ENCODE data around the gene PROS1.

The PROS1 gene

DNA sequence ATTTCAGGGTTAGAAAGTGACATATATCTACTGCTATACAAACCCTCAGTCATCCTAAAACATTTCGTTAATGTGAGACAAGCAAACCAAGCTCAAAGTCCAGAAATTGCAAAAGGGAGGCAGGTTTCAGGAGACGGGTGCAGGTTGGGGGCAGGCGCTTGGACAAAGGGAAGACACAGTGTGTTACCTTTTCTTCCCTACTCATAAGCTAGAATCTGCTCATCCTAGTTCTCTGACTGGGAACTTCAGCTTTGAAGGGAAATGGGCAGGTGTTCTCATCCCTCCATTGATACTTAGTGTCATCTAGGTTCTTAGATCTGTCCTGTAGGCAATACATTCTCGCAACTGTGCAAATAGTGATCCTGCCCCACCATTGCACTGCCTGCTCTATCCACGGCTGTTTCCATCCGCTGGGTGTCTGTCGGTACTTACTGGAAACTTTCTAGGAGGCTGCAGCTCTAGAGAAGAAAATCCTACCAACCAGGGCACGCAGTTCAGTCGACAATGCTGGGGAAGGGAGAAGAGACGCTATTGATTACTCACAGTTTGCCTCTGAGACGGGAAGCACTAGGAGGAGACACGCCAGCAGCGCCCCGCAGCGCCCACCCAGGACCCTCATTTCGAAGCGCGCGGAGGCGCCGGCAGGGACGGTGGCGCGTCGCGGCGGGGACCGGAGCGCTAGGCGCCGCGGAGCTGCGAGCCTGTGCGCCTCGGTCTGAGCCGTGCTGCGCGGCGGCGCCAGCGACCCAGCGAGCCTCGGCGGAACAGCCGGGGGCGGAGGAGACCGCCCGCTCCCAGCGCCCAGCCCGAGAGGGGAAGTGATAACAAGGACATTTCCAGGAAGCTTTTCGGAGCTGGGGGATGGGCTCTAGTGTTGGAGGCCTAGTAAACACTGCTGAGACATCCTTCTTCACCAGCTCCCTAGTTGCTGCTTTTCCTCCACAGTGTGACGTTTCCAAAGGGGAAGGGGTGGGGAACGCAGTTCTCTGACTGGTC, at the start of gene PROS1:
Gene PROS1 (minus strand): TSS at position 766 of the 996 bp plus-strand sequence. CDS start 147 bp downstream, at position 619.
- H3K27me3 Mint-ChIP-seq = peaks cover 16% of the 10 kb centered on the region
- H3K4me3 Mint-ChIP-seq = peak within 1 kb of the TSS; percentile 79
- ATAC-seq = peak; percentile 92
- peak; percentile 58 for DNase-seq
- H3K4me1 Mint-ChIP-seq = peaks cover 11% of the 10 kb centered on the region
- H3K9me3 Mint-ChIP-seq = no peaks in the 10 kb centered on the region
- peak within 1 kb of the TSS; percentile 52 for H3K27ac Mint-ChIP-seq
- H3K36me3 Mint-ChIP-seq (ENCODE audit: low read depth) = no peaks in the 10 kb centered on the region

DNA sequence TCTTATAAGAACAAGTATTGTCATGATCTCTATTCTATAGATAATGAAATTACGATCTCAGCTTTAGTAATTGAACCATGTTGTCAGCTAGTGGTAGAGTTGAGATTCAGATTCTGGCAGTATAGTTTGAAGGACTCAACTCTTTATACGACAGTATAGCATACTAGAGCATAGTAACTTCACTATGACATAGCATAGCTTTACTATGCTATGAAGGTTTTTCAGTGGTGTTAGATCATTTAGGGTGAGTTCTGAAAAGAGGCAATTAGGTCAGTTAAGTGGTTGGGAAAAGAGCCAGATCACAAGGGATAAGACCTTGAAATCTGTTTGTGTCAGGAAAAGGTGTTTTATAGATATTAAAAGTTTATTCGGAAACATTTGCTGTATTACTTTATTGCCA, 46.6 kb upstream of the PROS1 start:
- no peak overlapping the region for H3K4me3 Mint-ChIP-seq

DNA sequence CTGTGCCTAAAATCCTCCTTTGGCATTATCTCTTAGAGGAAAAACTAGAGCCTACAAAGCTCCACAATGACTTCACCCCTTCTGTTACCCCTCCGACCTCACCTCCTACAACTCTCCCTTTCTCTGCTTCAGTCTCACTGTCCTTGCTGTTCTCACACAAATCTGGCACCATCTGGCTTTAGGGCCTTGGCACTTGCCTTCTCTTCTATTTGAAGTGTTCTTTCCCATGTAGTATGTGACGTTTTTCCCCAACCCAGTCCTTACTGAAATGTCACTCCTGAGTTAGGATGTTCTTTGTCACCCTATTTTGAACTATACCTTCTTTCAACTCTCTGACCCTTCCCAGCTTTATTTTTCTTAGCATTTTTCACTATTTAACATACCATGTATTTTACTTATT, 46.0 kb upstream of the PROS1 start:
- no peak overlapping the region for H3K4me3 Mint-ChIP-seq
- H3K36me3 Mint-ChIP-seq (ENCODE audit: low read depth) = peaks cover 9% of the 10 kb centered on the region
- no peak overlapping the region for H3K27ac Mint-ChIP-seq
- H3K27me3 Mint-ChIP-seq = no peaks in the 10 kb centered on the region
- no peak for DNase-seq
- peaks cover 6% of the 10 kb centered on the region for H3K4me1 Mint-ChIP-seq
- no peak for ATAC-seq
- H3K9me3 Mint-ChIP-seq = no peaks in the 10 kb centered on the region

More for the DNA sequence above, 46.6 kb upstream of the PROS1 start:
- no peak for DNase-seq
- H3K4me1 Mint-ChIP-seq = no peaks in the 10 kb centered on the region
- no peak overlapping the region for H3K27ac Mint-ChIP-seq
- H3K9me3 Mint-ChIP-seq = no peaks in the 10 kb centered on the region
- no peak for ATAC-seq
- H3K36me3 Mint-ChIP-seq (ENCODE audit: low read depth) = peaks cover 4% of the 10 kb centered on the region
- no peaks in the 10 kb centered on the region for H3K27me3 Mint-ChIP-seq

DNA sequence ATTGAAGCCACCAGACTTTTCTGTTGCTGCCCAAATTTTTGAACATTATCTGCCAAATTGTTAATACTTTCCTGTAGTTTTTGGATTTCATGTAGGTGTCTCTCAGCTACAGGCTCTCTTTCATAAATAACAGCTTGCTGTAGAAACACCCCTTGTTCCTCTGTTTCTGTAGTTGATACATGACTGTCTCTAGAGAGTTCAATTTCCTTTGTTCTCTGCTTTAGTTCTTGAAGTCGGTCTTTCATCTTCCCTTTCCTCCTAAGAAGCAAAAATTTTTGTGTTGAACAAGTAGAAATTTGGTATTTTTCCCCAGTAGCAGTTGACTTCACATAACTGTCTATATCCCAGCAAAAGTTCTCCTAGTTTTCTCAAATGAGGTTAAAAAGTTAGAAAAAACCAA, 41.3 kb upstream of the PROS1 start:
- peaks cover 2% of the 10 kb centered on the region for H3K27me3 Mint-ChIP-seq
- peaks cover 31% of the 10 kb centered on the region for H3K4me1 Mint-ChIP-seq
- ATAC-seq (no peak), DNase-seq (no peak)
- peaks cover 24% of the 10 kb centered on the region for H3K36me3 Mint-ChIP-seq (ENCODE audit: low read depth)
- H3K4me3 Mint-ChIP-seq = no peak overlapping the region
- no peaks in the 10 kb centered on the region for H3K9me3 Mint-ChIP-seq
- no peak overlapping the region for H3K27ac Mint-ChIP-seq

DNA sequence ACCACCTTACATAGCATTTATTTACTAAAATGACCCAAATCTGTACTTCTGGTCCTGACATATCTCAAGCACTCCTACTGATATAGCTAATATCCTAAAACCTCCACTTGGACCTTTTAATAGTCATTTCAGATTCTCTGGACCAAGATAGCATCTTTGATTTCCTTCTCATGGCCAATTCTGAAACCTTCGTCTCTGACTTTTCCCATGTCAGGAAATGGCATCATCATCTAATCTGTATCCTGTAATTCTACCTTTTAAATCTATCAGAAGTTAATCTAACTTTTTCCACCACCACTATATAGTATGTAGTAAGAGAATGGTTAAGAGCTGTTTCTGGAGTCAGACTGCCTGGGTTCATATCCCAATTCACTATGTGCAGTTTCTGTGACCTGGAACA, 38.5 kb upstream of the PROS1 start:
- Mint-ChIP-seq H3K36me3 (ENCODE audit: low read depth) (peaks cover 30% of the 10 kb centered on the region), H3K4me3 (peak overlapping the region; percentile 51), H3K27ac (peak overlapping the region; percentile 82), H3K4me1 (peaks cover 47% of the 10 kb centered on the region), H3K9me3 (no peaks in the 10 kb centered on the region), H3K27me3 (peaks cover 2% of the 10 kb centered on the region)
- DNase-seq (no peak), ATAC-seq (no peak)

DNA sequence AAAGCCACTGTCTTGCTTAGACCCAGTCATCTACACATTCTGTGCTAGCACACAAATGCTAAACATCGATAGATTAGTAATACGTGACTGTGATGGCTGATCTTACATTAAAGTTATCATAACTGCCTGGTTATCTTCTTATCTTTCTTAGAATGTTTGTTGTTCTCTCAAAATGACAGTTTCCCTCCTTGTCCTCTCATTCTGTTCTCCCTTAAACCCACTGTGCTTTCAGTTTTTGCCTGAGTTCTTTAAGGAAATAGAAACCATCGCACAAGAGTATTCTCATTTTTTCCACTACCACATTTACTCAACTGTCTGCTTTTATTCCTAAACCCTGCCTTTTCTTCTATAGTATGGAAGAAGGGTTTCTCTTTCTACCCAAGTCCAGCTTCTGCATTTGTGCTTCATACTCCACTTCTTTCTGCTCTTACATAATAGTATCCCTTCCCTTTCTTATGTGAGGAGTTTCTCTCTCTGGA, 37.6 kb upstream of the PROS1 start:
- Mint-ChIP-seq H3K4me1 (peaks cover 47% of the 10 kb centered on the region), H3K27me3 (peaks cover 2% of the 10 kb centered on the region), H3K27ac (peak overlapping the region; percentile 82), H3K36me3 (ENCODE audit: low read depth) (peaks cover 32% of the 10 kb centered on the region), H3K4me3 (peak overlapping the region; percentile 51), H3K9me3 (no peaks in the 10 kb centered on the region)
- no peak for DNase-seq
- ATAC-seq = peak; percentile 89

DNA sequence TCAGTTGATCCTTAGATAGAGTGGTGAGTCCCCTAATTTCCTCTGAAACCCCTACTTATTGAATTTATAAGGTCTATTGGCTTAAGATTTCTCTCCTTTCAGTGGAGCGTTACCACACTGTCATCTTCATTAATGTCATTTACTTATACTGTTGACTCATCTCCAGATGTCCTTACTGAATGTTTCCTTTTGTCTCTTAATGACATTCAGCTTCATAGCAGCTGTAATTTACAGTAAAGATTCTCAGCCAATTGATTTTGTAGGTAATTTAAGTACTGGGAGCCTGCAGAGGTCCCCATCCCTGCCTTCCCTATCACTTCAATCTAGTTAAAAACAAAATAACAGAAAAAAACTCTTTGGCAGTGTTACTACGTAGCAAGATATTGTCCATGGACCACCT, 35.9 kb upstream of the PROS1 start:
- ATAC-seq (no peak), DNase-seq (no peak)
- peaks cover 2% of the 10 kb centered on the region for H3K27me3 Mint-ChIP-seq
- H3K4me3 Mint-ChIP-seq = no peak overlapping the region
- H3K4me1 Mint-ChIP-seq = peaks cover 41% of the 10 kb centered on the region
- no peak overlapping the region for H3K27ac Mint-ChIP-seq
- H3K9me3 Mint-ChIP-seq = no peaks in the 10 kb centered on the region
- peaks cover 26% of the 10 kb centered on the region for H3K36me3 Mint-ChIP-seq (ENCODE audit: low read depth)

DNA sequence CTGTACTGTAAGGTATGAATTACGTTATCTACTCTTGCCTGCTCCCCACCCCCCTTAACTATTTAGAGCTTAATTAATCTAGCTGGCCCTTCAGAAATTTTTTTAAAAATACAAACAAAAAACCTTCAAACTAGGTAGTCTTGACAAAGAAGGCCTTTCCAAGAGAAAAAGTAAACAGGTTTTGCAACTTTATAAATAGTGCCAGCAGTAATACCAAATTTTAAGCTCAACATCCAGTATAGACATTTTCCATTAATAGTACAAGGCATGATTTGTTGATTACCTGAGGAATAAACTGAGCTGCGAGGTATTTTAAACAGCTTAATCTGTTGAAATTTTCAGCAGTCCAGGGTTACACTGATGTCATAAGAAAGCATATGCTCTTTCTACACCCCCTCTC, 34.6 kb upstream of the PROS1 start:
- Mint-ChIP-seq H3K9me3 (no peaks in the 10 kb centered on the region), H3K27me3 (peaks cover 2% of the 10 kb centered on the region), H3K4me1 (peaks cover 41% of the 10 kb centered on the region), H3K27ac (no peak overlapping the region), H3K36me3 (ENCODE audit: low read depth) (peaks cover 23% of the 10 kb centered on the region), H3K4me3 (no peak overlapping the region)
- DNase-seq = no peak
- ATAC-seq = no peak

DNA sequence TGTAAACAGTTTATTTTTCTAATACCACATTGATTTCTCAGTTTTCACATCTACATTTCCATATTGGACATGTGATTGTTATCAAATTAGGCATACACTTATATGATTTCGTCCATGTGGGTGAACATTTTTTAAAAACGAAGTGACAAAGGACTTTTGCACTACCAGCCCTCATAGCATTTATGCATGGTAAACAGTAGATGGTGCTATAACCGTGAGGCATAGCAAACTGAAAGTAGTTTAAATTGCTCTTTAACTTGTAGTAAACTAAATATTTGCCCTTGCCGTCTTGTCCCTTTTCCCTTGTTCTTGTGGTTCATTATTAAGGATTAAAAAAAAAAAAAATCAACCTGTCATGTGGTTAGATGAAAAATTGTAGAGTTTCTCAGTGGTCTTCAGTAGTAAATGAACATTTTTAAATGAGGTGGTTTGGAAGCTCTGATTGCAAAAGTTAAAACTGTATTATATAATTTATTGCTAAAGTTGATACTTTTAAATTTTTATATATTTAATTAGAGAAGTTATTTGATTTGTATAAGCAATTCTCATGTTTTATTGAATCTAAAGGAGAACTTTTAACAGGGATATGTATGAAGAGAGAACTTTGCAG, 30.7 kb upstream of the PROS1 start:
- DNase-seq (no peak), ATAC-seq (peak; percentile 54)
- Mint-ChIP-seq H3K9me3 (no peaks in the 10 kb centered on the region), H3K27ac (no peak overlapping the region), H3K4me3 (peak overlapping the region; percentile 27), H3K36me3 (ENCODE audit: low read depth) (peaks cover 12% of the 10 kb centered on the region), H3K27me3 (no peaks in the 10 kb centered on the region), H3K4me1 (peaks cover 13% of the 10 kb centered on the region)

DNA sequence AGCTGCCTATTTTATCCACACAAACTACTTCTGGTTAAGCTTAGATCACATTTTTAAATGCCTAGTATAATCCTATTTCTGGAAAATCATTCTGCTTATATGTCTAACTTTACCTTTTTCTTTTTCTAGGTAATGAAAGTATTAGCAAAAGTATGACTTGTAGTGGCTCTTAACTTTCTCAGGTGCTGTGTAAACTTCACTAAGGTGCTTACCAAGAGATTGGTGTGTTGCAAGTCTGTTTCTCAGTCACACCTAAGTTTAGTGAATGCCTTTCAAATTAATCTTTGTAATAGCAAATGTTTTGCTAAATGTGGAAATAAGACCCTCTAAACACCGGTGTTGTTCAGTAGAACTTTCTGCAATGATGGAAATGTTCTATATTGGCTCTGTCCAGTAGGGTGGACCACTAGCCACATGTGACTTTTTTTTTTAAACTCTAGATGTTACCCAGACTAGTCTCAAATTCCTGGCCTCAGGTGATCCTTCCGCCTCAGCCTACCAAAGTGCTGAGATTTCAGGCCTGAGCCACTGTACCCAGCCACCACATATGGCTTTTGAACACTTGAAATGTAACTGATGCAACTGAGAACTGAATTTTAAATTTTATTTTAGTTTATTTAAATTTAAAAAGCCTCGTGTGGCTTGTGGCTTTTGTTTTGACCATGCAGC, 28.3 kb upstream of the PROS1 start:
- Mint-ChIP-seq H3K27me3 (no peaks in the 10 kb centered on the region), H3K9me3 (no peaks in the 10 kb centered on the region), H3K27ac (no peak overlapping the region), H3K36me3 (ENCODE audit: low read depth) (peaks cover 6% of the 10 kb centered on the region), H3K4me3 (no peak overlapping the region), H3K4me1 (peaks cover 2% of the 10 kb centered on the region)
- ATAC-seq (no peak), DNase-seq (no peak)

DNA sequence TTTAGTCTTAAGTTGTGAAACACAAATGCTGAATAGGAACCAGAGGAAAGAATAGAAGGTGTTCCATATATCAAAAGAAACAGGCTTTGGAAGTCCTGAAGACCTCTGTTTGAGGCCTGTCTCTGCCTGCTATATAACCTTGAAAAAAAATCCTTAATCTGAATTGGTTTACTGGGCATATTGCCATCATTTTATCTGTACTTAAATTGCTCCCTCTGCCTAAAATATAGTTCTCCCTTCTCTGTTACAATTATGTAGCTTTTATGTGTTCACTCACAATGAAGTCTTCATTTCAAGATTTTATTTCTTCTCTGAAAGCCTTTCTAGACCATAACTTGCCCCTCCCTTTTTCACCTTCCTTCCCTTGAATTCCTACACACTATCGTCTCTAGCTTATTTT, 27.5 kb upstream of the PROS1 start:
- ATAC-seq = no peak
- Mint-ChIP-seq H3K9me3 (no peaks in the 10 kb centered on the region), H3K4me1 (peaks cover 2% of the 10 kb centered on the region)

DNA sequence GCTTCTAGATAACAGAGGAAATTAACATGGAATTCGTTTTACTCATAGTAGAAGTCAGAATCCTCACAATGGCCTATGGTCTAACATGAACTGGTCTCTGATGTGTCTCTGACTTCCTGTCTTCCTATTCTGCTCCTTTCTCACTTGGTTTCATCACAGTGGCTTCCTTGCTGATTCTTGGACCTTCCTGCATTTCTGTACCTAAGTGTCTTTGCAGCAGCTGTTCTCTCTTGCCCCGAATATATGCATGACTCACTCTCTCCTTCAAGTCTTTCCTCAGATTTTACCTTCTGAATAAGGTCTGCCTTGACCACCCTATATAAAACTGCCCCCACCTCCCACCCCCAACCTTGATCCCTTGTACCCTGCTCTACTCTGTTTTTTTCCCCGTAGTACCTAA, 20.4 kb upstream of the PROS1 start:
- DNase-seq (no peak), ATAC-seq (no peak)
- Mint-ChIP-seq H3K27me3 (no peaks in the 10 kb centered on the region), H3K4me3 (no peak overlapping the region), H3K9me3 (no peaks in the 10 kb centered on the region), H3K27ac (no peak overlapping the region), H3K4me1 (no peaks in the 10 kb centered on the region), H3K36me3 (ENCODE audit: low read depth) (peaks cover 2% of the 10 kb centered on the region)

More for the DNA sequence above, 27.5 kb upstream of the PROS1 start:
- no peak for DNase-seq
- H3K36me3 Mint-ChIP-seq (ENCODE audit: low read depth) = peaks cover 6% of the 10 kb centered on the region
- H3K27ac Mint-ChIP-seq = no peak overlapping the region
- no peaks in the 10 kb centered on the region for H3K27me3 Mint-ChIP-seq
- H3K4me3 Mint-ChIP-seq = no peak overlapping the region

DNA sequence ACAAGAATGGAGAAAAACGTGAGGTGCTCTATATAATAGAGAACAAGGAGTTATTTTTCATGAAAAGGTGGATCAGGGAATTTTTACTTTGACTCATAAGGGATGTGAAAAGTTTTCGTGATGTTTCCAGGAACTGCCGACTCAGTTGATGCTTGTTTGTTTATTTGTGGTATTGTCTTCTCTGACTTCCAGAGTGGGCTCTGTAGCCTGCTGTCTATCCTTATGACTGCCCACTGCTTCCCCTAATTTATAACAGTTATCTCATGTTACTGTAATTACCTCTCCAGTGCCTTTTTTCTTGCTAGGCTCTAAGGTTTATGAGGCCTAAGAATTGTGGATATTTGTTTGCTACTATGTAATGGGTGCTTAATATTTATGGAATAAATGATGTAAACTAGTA, 18.5 kb upstream of the PROS1 start:
- ATAC-seq (no peak), DNase-seq (no peak)
- Mint-ChIP-seq H3K9me3 (no peaks in the 10 kb centered on the region), H3K4me3 (no peak overlapping the region), H3K4me1 (no peaks in the 10 kb centered on the region), H3K36me3 (ENCODE audit: low read depth) (peaks cover 2% of the 10 kb centered on the region), H3K27ac (no peak overlapping the region), H3K27me3 (no peaks in the 10 kb centered on the region)

DNA sequence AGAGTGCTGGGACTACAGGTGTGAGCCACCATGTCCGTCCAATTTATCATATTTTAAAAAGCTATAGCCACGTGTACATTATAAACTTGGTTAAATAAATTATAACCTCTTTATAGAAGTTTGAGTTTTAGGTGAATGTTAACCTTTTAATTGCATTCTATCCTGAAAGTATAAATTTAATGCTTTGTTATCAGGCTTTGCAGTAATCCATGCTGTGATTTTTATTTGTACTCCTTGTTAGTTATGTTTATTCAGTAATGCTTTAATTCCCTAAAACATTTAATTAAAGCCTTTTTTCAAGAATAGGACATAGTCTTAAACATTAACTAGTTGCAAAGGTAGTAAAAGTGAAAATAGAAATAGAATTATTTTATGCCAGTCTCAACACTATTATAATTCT, 17.9 kb upstream of the PROS1 start:
- H3K36me3 Mint-ChIP-seq (ENCODE audit: low read depth) = no peaks in the 10 kb centered on the region
- H3K9me3 Mint-ChIP-seq = no peaks in the 10 kb centered on the region
- ATAC-seq = no peak
- H3K27me3 Mint-ChIP-seq = no peaks in the 10 kb centered on the region
- no peak overlapping the region for H3K27ac Mint-ChIP-seq
- no peaks in the 10 kb centered on the region for H3K4me1 Mint-ChIP-seq
- DNase-seq = no peak
- no peak overlapping the region for H3K4me3 Mint-ChIP-seq
